H9 (cell line): ENCODE data around the gene ARHGAP11A. TPM values are rescaled to one million over a fixed set of nuclear protein-coding genes. Genes with fewer than 3 reads are reported as not detected.
"Not testable (repeated sequence)": the region's sequence is repeated elsewhere in the genome, so short reads cannot be mapped to it uniquely, and the experiment has no call there.

Source experiments
- DNase-seq: peaks from one replicate; pipeline ENCODE4 v3.0.0-alpha.2; 2017
- H2AFZ ChIP-seq: one replicate; pipeline ENCODE4 v1.6.1; 2013; ENCODE audit warnings: mild to moderate bottlenecking, low read length, control low read depth, moderate library complexity
- H2AK5ac ChIP-seq: 2 replicates; pipeline ENCODE4 v1.6.1; 2013; ENCODE audit warnings: low read length, control low read depth, mixed read lengths; ENCODE audit not compliant: insufficient read length
- H2BK120ac ChIP-seq: one replicate; pipeline ENCODE4 v1.6.1; 2013; ENCODE audit warnings: low read depth, mild to moderate bottlenecking, low read length, control low read depth, inconsistent platforms; ENCODE audit not compliant: poor library complexity, severe bottlenecking
- H2BK12ac ChIP-seq: 2 replicates; pipeline ENCODE4 v1.6.1; 2013; ENCODE audit warnings: low read length, control low read depth, mixed read lengths, low read depth; ENCODE audit not compliant: insufficient read length
- H2BK15ac ChIP-seq: 2 replicates; pipeline ENCODE4 v1.6.1; 2013; ENCODE audit warnings: low read depth, low read length, control low read depth
- H2BK20ac ChIP-seq: one replicate; pipeline ENCODE4 v1.6.1; 2013; ENCODE audit warnings: low read depth, mild to moderate bottlenecking, low read length, control low read depth, inconsistent platforms; ENCODE audit not compliant: poor library complexity, severe bottlenecking
- H2BK5ac ChIP-seq: 2 replicates; pipeline ENCODE4 v1.6.1; 2013; ENCODE audit warnings: low read length, control low read depth, mixed read lengths; ENCODE audit not compliant: insufficient read length
- H3K14ac ChIP-seq: 2 replicates; pipeline ENCODE4 v1.6.1; 2013; ENCODE audit warnings: low read length, control low read depth; ENCODE audit not compliant: insufficient read depth
- H3K18ac ChIP-seq: 2 replicates; pipeline ENCODE4 v1.6.1; 2013; ENCODE audit warnings: low read depth, mild to moderate bottlenecking, mixed read lengths, low read length, control low read depth; ENCODE audit not compliant: insufficient read length
- H3K23ac ChIP-seq: 2 replicates; pipeline ENCODE4 v1.6.1; 2013; ENCODE audit warnings: low read length, control low read depth, mixed read lengths, low read depth; ENCODE audit not compliant: insufficient read length
- H3K23me2 ChIP-seq: 2 replicates; pipeline ENCODE4 v1.6.1; 2013; ENCODE audit warnings: low read depth, mild to moderate bottlenecking, mixed read lengths, low read length, control low read depth; ENCODE audit not compliant: insufficient read length, poor library complexity, severe bottlenecking
- H3K27ac ChIP-seq: 2 replicates; pipeline ENCODE4 v1.5.1; 2013; ENCODE audit warnings: low read length, control low read depth, mixed read lengths, low read depth; ENCODE audit not compliant: insufficient read length
- H3K27me3 ChIP-seq: 2 replicates; pipeline ENCODE4 v1.6.1; 2013; ENCODE audit warnings: low read length, control low read depth, inconsistent platforms; ENCODE audit not compliant: insufficient read depth
- H3K4ac ChIP-seq: 2 replicates; pipeline ENCODE4 v1.6.1; 2013; ENCODE audit warnings: low read depth, mild to moderate bottlenecking, control low read depth, inconsistent platforms, low read length, moderate library complexity
- H3K4me1 ChIP-seq: 2 replicates; pipeline ENCODE4 v1.6.1; 2013; ENCODE audit warnings: low read length, control low read depth, inconsistent platforms; ENCODE audit not compliant: insufficient read depth
- H3K4me2 ChIP-seq: 2 replicates; pipeline ENCODE4 v1.6.1; 2013; ENCODE audit warnings: low read length, control low read depth, mixed read lengths; ENCODE audit not compliant: insufficient read length, insufficient read depth
- H3K56ac ChIP-seq: 2 replicates; pipeline ENCODE4 v1.6.1; 2013; ENCODE audit warnings: low read depth, mild to moderate bottlenecking, mixed read lengths, low read length, control low read depth; ENCODE audit not compliant: insufficient read length
- H3K79me1 ChIP-seq: 2 replicates; pipeline ENCODE4 v1.6.1; 2013; ENCODE audit warnings: low read depth, mild to moderate bottlenecking, moderate library complexity, low read length, control low read depth, inconsistent platforms; ENCODE audit not compliant: insufficient read depth, poor library complexity, severe bottlenecking
- H3K79me2 ChIP-seq: 2 replicates; pipeline ENCODE4 v1.6.1; 2013; ENCODE audit warnings: low read length, control low read depth, inconsistent platforms; ENCODE audit not compliant: insufficient read depth
- H3K9ac ChIP-seq: 2 replicates; pipeline ENCODE4 v1.6.1; 2013; ENCODE audit warnings: low read length, control low read depth, mixed read lengths; ENCODE audit not compliant: insufficient read length; ENCODE audit errors: extremely low read depth
- H3K9me3 ChIP-seq: one replicate; pipeline ENCODE4 v1.6.1; 2013; ENCODE audit warnings: low read depth, low read length, inconsistent platforms; ENCODE audit not compliant: control insufficient read depth
- H3T11ph ChIP-seq: one replicate; pipeline ENCODE4 v1.6.1; 2013; ENCODE audit warnings: mild to moderate bottlenecking, low read length, control low read depth, inconsistent platforms
- H4K20me1 ChIP-seq: one replicate; pipeline ENCODE4 v1.6.1; 2013; ENCODE audit not compliant: control insufficient read depth, insufficient read length, insufficient read depth
- H4K5ac ChIP-seq: 2 replicates; pipeline ENCODE4 v1.6.1; 2013; ENCODE audit warnings: low read depth, mild to moderate bottlenecking, mixed read lengths, low read length, control low read depth; ENCODE audit not compliant: insufficient read length
- H4K8ac ChIP-seq: replicated peaks from 2 replicates; pipeline ENCODE4 v1.6.1; 2013; ENCODE audit warnings: low read length, control low read depth, mixed read lengths, low read depth; ENCODE audit not compliant: insufficient read length
- H4K91ac ChIP-seq: 2 replicates; pipeline ENCODE4 v1.6.1; 2013; ENCODE audit warnings: low read depth, mild to moderate bottlenecking, moderate library complexity, mixed read lengths, low read length, control low read depth; ENCODE audit not compliant: insufficient read length
- H3K27ac Mint-ChIP-seq, 3 experiments: 2 replicates in 2 of 3; 3 replicates in 1 of 3; pipeline ENCODE4 v1.8.0; 2020 to 2021; ENCODE audit warnings: mixed read lengths in 3 of 3, mild to moderate bottlenecking in 1 of 3, moderate library complexity in 1 of 3
- H3K27me3 Mint-ChIP-seq: 2 replicates; pipeline ENCODE4 v1.8.0; 2021; ENCODE audit warnings: low read depth, mild to moderate bottlenecking, moderate library complexity, mixed read lengths
- H3K36me3 Mint-ChIP-seq, 3 experiments: 2 replicates in 2 of 3; 3 replicates in 1 of 3; pipeline ENCODE4 v1.8.0; 2020 to 2021; ENCODE audit warnings: low read depth in 3 of 3, mixed read lengths in 3 of 3; ENCODE audit not compliant: insufficient read depth in 1 of 3
- H3K4me1 Mint-ChIP-seq, 2 experiments: 2 replicates each; pipeline ENCODE4 v1.8.0; 2020; ENCODE audit warnings: mixed read lengths in 2 of 2
- H3K4me3 Mint-ChIP-seq, 2 experiments: 2 replicates in 1 of 2; 3 replicates in 1 of 2; pipeline ENCODE4 v1.8.0; 2020 to 2021; ENCODE audit warnings: mild to moderate bottlenecking in 2 of 2, mixed read lengths in 2 of 2, moderate library complexity in 1 of 2
- H3K9me3 Mint-ChIP-seq, 2 experiments: 2 replicates in 1 of 2; 3 replicates in 1 of 2; pipeline ENCODE4 v1.8.0; 2020; ENCODE audit warnings: mild to moderate bottlenecking in 2 of 2, mixed read lengths in 2 of 2, moderate library complexity in 1 of 2
- CTCF ChIP-seq: fragments of 200-600 bp; sonication (generic); conservative IDR thresholded peaks from 3 replicates; pipeline ENCODE4 v1.8.0; 2021; ENCODE audit warnings: antibody characterized with exemption, mild to moderate bottlenecking
- WGBS: extraction: QIAGEN DNeasy Blood & Tissue Kit; methylation state at CpG from one replicate; pipeline ENCODE4 v1.1.7; 2013; ENCODE audit warnings: missing lambda C conversion rate, low lambda C conversion rate, mixed read lengths; ENCODE audit not compliant: insufficient read length; ENCODE audit errors: extremely low coverage; 5-methylcytosine and 5-hydroxymethylcytosine counted together
- total RNA-seq: library from RNA; stranded (reverse); gene quantifications from 2 replicates; pipeline ENCODE4 v1.2.1, GENCODE V29; 2021

Gene ARHGAP11A
- total RNA-seq, 1 experiment from 2014 or later, result 94.4 TPM

- not testable (repeated sequence) for H3K18ac ChIP-seq, H3K14ac ChIP-seq, H2BK12ac ChIP-seq, H4K5ac ChIP-seq, H3K23ac ChIP-seq, H3K27ac Mint-ChIP-seq, H2BK120ac ChIP-seq, H2BK5ac ChIP-seq, H3K4ac ChIP-seq, H3K27ac ChIP-seq, H4K8ac ChIP-seq, H3K4me1 ChIP-seq, H3K27me3 Mint-ChIP-seq, H3K9me3 ChIP-seq, H3T11ph ChIP-seq, H3K27me3 ChIP-seq, H3K9ac ChIP-seq, H4K20me1 ChIP-seq, H3K23me2 ChIP-seq, H3K79me2 ChIP-seq, DNase-seq, H3K36me3 Mint-ChIP-seq, H3K4me1 Mint-ChIP-seq, H3K9me3 Mint-ChIP-seq, H3K56ac ChIP-seq, H2AFZ ChIP-seq, H2AK5ac ChIP-seq, H2BK15ac ChIP-seq, H3K4me3 Mint-ChIP-seq, H4K91ac ChIP-seq, H2BK20ac ChIP-seq, H3K4me2 ChIP-seq, H3K79me1 ChIP-seq
- peak; percentile 51; the same call in 2 of the 3 replicates for TF ChIP-seq CTCF
- WGBS, result no CpG with 5 or more reads among the region's 3 CpGs
Measured at GRCh38 chr15:32610719-32611118, 4.6 kb upstream of the ARHGAP11A start.

- not testable (repeated sequence) for H4K8ac ChIP-seq, H3K27me3 ChIP-seq, H3K56ac ChIP-seq, H2BK5ac ChIP-seq, H3K36me3 Mint-ChIP-seq, H3K27ac ChIP-seq, H3K23me2 ChIP-seq, H2AFZ ChIP-seq, H3K14ac ChIP-seq, H2BK15ac ChIP-seq, H3K27ac Mint-ChIP-seq, H3K23ac ChIP-seq, H3K79me2 ChIP-seq, H3K27me3 Mint-ChIP-seq, H3T11ph ChIP-seq, H4K5ac ChIP-seq, H3K9me3 ChIP-seq, H3K9me3 Mint-ChIP-seq, H3K4me1 ChIP-seq, H4K20me1 ChIP-seq, H2BK120ac ChIP-seq, H3K4ac ChIP-seq, H3K18ac ChIP-seq, H4K91ac ChIP-seq, H2BK20ac ChIP-seq, H2AK5ac ChIP-seq, H3K9ac ChIP-seq, H3K79me1 ChIP-seq, H2BK12ac ChIP-seq
- peak; percentile 44 for DNase-seq
- WGBS, result no CpG with 5 or more reads among the region's 16 CpGs
- H3K4me2 ChIP-seq, result peak overlapping the region; percentile 33
- Mint-ChIP-seq H3K4me1 (peaks cover 6 to 19% of the 10 kb centered on the region in 2 experiments), H3K4me3 (peak overlapping the region; percentile 100)
Measured at GRCh38 chr15:32614712-32615050, 623 bp upstream of the ARHGAP11A start.
